ENCODE data around the gene TRAF2.

DNA sequence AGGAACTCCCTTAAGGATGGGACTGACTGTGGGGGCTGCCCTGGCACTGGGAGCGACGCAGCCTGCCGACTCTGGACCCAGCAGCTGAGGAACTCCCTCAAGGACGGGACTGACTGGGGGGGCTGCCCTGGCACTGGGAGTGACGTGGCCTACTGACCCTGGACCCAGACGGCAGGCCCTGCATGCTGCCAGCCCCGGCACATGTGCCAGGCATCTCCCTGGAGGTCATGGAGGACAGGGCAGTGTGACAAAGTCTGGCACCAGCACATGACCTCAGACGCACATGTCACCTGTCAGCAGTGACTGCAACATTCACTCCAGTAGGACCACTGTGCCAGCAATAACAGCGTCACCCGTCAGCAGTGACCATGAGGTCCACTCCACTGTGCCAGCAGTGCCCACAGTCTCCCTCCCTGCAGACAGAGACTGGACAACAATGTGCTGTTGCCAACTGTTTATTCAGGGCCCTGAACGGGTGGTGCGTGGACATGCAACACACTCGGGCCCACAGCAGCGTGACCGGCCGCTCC is 53.7 kb downstream of the TRAF2 start:
- TF ChIP-seq, protein P1, sequence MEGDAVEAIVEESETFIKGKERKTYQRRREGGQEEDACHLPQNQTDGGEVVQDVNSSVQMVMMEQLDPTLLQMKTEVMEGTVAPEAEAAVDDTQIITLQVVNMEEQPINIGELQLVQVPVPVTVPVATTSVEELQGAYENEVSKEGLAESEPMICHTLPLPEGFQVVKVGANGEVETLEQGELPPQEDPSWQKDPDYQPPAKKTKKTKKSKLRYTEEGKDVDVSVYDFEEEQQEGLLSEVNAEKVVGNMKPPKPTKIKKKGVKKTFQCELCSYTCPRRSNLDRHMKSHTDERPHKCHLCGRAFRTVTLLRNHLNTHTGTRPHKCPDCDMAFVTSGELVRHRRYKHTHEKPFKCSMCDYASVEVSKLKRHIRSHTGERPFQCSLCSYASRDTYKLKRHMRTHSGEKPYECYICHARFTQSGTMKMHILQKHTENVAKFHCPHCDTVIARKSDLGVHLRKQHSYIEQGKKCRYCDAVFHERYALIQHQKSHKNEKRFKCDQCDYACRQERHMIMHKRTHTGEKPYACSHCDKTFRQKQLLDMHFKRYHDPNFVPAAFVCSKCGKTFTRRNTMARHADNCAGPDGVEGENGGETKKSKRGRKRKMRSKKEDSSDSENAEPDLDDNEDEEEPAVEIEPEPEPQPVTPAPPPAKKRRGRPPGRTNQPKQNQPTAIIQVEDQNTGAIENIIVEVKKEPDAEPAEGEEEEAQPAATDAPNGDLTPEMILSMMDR (IDR thresholded peaks at IDR 0.05; ENCODE audit: low read depth, low read length): no peak
- no peak for TF ChIP-seq EZH2phosphoT487 (IDR thresholded peaks at IDR 0.05; ENCODE audit: low read depth)
